ENCODE measurements around the gene DDIT4. TPM values are rescaled to one million over a fixed set of nuclear protein-coding genes. Genes with fewer than 3 reads are reported as not detected.
A peak's percentile ranks its signal among the peaks of the same experiment; 100 is the strongest.

The DDIT4 gene
- total and polyA plus RNA-seq, 9 of the 15 experiments (the other 6 are each of a cell fraction or from before 2014, with no cell fraction given) = 8.2 to 675 (median 159) TPM

DNA sequence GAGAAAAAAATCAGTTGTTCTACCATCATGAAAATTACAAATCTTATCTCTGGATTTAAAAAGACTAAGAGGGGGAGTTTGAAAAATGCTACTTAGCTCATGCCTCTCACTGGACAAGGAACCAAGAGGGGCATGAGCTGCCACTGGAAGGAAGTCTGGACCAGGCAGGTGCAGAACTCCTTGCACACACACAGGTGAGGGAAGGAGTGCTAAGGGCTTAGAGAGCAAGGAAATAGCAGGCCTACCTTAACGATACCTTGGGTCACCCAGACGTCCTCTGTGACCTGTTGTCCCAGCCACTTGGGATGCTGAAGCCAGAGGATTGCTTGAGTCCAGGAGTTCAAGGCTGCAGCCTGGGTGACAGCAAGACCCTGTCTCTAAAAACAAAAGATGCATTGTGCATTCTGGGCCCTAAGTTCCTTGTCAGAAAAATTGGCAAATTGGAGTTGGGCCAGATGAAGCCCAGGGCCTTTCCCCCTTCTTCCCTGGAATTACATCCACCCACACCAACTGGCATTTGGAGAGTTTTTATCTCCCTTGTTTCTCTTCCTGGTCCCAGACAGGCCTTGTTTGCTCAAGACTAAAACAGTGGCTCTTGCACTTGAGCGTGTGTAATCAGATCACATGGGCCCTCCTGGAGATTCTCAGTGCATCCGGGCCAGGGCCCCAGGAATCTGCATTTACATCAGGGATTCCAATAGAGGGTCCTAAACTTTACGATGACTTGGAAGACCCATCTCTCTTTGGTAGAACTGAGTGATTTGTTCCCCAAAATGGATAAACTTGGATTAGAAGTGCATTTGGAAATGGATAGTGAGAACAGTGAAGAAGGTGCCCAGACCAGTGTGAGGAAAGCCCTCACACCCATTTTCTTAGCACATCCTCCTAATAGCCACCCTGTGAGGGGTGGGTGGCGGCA lies 3.0 kb downstream of the DDIT4 start (continued):
- TF ChIP-seq, protein P1, sequence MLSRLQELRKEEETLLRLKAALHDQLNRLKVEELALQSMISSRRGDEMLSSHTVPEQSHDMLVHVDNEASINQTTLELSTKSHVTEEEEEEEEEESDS (CRISPR knock-in tag; IDR thresholded peaks at IDR 0.05) = no peak
- TF ChIP-seq ZNF75A (CRISPR knock-in tag; IDR thresholded peaks at IDR 0.05) (peak; percentile 53; the same call in 1 of the 2 replicates), LCOR (CRISPR knock-in tag; IDR thresholded peaks at IDR 0.05) (peak; percentile 83), SMC3 (conservative IDR thresholded peaks at IDR 0.05; ENCODE audit: insufficient read depth, low read depth, low read length) (no peak), ZNF77 (CRISPR knock-in tag; IDR thresholded peaks at IDR 0.05) (peak; percentile 71; the same call in 1 of the 2 replicates), CBX8 (IDR thresholded peaks at IDR 0.05; ENCODE audit: borderline replicate concordance, extremely low read depth, low read depth, low read length, poor library complexity, severe bottlenecking) (no peak), FOSL1 (tag; conservative IDR thresholded peaks at IDR 0.05) (peak; percentile 57), TEAD1 (CRISPR knock-in tag; IDR thresholded peaks at IDR 0.05) (peak in 1 of 2 experiments; percentile 67; a peak in 2 of 4 replicates), BRCA1 (IDR thresholded peaks at IDR 0.05) (no peak), BRCA1 (CRISPR knock-in tag; IDR thresholded peaks at IDR 0.05) (no peak), NFRKB (IDR thresholded peaks at IDR 0.05; ENCODE audit: low read depth) (no peak), HDAC2 (IDR thresholded peaks at IDR 0.05) (0 out of 2 replicates have a peak, but pooled peaks have one; percentile 56), TOE1 (IDR thresholded peaks at IDR 0.05; ENCODE audit: borderline replicate concordance) (no peak), TOE1 (CRISPR knock-in tag; IDR thresholded peaks at IDR 0.05; ENCODE audit: borderline replicate concordance, low read depth) (peak; percentile 55; the same call in 1 of the 2 replicates), KLF10 (CRISPR knock-in tag; IDR thresholded peaks at IDR 0.05) (peak; percentile 80; the same call in 1 of the 2 replicates), TGIF2 (CRISPR knock-in tag; IDR thresholded peaks at IDR 0.05) (no peak), SREBF1 (IDR thresholded peaks at IDR 0.05; ENCODE audit: borderline replicate concordance, low read depth, low read length) (no peak), KAT2B (IDR thresholded peaks at IDR 0.05; ENCODE audit: low read depth, low read length) (no peak)
- TF ChIP-seq, protein P2, sequence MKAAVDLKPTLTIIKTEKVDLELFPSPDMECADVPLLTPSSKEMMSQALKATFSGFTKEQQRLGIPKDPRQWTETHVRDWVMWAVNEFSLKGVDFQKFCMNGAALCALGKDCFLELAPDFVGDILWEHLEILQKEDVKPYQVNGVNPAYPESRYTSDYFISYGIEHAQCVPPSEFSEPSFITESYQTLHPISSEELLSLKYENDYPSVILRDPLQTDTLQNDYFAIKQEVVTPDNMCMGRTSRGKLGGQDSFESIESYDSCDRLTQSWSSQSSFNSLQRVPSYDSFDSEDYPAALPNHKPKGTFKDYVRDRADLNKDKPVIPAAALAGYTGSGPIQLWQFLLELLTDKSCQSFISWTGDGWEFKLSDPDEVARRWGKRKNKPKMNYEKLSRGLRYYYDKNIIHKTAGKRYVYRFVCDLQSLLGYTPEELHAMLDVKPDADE (conservative IDR thresholded peaks at IDR 0.05; ENCODE audit: control insufficient read depth, low read depth, low read length) = no peak
- TF ChIP-seq, protein P3, sequence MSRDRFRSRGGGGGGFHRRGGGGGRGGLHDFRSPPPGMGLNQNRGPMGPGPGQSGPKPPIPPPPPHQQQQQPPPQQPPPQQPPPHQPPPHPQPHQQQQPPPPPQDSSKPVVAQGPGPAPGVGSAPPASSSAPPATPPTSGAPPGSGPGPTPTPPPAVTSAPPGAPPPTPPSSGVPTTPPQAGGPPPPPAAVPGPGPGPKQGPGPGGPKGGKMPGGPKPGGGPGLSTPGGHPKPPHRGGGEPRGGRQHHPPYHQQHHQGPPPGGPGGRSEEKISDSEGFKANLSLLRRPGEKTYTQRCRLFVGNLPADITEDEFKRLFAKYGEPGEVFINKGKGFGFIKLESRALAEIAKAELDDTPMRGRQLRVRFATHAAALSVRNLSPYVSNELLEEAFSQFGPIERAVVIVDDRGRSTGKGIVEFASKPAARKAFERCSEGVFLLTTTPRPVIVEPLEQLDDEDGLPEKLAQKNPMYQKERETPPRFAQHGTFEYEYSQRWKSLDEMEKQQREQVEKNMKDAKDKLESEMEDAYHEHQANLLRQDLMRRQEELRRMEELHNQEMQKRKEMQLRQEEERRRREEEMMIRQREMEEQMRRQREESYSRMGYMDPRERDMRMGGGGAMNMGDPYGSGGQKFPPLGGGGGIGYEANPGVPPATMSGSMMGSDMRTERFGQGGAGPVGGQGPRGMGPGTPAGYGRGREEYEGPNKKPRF (IDR thresholded peaks at IDR 0.05; ENCODE audit: low read depth, low read length) = no peak
- TF ChIP-seq, protein P4, sequence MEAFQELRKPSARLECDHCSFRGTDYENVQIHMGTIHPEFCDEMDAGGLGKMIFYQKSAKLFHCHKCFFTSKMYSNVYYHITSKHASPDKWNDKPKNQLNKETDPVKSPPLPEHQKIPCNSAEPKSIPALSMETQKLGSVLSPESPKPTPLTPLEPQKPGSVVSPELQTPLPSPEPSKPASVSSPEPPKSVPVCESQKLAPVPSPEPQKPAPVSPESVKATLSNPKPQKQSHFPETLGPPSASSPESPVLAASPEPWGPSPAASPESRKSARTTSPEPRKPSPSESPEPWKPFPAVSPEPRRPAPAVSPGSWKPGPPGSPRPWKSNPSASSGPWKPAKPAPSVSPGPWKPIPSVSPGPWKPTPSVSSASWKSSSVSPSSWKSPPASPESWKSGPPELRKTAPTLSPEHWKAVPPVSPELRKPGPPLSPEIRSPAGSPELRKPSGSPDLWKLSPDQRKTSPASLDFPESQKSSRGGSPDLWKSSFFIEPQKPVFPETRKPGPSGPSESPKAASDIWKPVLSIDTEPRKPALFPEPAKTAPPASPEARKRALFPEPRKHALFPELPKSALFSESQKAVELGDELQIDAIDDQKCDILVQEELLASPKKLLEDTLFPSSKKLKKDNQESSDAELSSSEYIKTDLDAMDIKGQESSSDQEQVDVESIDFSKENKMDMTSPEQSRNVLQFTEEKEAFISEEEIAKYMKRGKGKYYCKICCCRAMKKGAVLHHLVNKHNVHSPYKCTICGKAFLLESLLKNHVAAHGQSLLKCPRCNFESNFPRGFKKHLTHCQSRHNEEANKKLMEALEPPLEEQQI (IDR thresholded peaks at IDR 0.05) = no peak
